ENCODE data around the gene SMPD3.

SMPD3 gene

DNA sequence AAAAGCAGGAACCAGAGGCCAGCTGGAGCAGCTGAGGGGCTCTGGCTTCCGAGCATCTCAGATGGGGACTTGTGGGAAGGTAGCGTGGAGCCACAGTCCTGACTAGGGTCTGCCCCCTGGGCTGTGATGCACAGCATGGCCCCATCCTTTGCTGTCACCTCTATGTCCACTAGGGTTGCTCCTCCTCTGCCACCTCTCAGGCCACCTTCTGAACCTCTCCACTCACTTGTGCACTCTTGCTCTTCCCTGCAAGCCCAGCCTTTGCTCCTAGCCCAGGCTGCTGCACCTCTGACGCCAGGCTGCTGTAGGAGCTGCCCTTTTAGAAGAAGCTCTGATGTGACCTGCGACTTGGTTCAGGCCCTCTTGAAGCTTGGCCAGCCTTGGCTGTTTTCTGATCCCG, 24.3 kb upstream of the SMPD3 start:
- DNase-seq (ENCODE audit: low read depth), result no peak

DNA sequence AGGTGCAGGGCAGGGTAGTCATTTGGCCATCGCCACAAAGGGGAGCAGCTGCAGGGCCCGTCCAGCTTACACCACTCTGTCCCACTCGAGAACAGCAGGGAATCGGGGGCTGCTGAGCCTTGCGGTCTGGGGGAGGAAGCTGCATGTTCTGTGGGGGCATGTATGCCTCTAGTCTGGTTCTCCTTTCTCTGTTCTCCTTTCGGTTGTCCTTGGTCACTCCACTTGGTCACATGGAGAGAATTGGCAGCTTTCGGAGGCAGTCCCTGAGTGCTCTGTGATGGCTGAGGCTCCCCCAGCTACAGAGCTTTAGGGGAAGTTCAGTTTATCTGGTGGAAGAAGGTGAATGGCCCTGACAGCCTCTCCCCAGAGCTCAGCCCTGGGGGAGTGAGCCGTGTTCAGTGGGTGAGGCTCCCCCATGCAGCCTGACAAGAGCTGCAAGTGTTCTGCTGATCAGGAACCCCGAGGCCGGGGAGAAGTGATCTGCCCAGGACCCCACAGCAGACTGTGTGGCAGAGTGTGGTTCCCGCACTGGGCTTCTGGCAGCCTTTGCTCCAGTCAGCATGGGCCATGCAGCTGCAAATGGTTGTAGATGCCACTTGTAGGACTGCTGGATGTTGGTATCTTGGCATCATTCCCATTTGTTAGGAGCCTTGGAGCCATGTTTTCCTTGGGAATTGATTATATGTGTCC, 22.3 kb upstream of the SMPD3 start:
- DNase-seq (ENCODE audit: low read depth), result no peak

DNA sequence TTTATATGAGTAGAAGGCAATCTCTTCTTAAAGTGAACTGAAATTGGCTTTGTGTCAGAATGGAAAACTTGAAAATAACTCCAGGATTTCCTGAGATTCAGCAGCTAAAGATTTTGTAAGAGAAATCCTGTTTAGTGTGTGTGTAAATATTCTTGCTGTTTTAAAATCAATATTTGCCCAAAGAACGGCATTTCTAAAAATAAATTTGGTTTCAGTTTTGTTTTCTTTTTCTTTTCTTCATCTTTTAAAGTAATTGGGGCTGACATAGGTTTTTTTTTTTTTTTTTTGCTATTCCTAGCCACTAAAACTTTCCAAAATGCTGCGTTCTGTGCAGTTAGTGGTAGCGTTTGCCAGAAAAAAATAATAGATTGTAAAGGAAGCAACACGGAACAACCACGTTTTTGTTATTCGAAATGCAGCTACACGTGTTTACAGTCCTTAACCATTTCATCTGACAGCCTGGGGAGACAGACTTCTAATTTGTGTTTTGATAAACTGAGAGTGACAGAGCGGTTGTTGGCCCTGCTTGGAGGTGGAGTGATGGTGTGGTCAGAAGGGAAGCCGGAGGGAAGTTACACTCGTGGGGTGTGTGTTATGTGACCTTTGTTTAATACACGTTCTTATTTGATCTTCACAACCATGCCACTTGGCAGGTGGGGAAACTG, 21.6 kb upstream of the SMPD3 start:
- DNase-seq (ENCODE audit: low read depth), result no peak

- DNase-seq (ENCODE audit: low read depth), result no peak
Observed at GRCh38 chr16:68468842-68469241, 20.5 kb upstream of the SMPD3 start.

- no peak for DNase-seq (ENCODE audit: low read depth)
Observed at GRCh38 chr16:68466174-68466573, 17.9 kb upstream of the SMPD3 start.

DNA sequence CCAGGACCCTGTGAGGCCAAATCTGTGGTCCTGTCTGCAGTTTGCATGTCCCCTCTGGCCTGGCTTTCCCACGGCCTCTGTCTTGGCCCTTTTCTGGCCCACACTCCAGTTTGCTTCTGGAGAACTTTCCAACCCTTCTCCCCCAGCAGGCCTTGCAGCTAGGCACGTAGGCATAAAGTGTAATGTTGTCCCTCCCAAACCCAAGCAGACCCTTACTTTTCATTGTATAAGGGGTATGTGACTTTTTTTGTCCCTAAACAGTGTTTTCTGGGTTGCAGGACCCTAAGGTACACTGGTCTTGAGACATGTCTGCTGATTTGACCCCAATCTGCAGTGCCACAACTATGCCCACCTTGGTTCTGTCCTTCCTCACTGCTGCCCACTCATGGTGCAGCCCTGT, 15.6 kb upstream of the SMPD3 start:
- DNase-seq (ENCODE audit: low read depth), result no peak

- DNase-seq (ENCODE audit: low read depth), result no peak
Observed at GRCh38 chr16:68460067-68460466, 11.8 kb upstream of the SMPD3 start.

DNA sequence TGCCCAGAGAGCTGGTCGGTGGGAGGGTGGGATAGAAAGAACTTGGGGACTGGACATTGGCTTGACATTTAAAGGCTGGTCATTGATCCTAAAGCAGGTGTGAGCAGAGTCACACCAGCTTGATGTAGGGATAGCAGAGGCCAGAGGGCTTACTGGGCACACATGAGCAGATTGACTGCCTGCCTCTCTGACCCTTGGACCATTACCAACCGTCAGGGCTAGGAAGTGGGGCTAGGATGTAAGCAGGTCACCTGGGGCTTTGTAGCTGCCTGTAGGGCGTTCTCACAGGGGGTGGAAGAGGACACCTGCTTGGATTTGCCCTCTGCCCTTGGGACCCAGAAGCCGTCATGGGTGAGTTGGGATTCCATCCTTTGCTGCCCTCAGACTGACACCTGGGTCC, 11.1 kb upstream of the SMPD3 start:
- DNase-seq (ENCODE audit: low read depth), result no peak

GRCh38 chr16:68458551-68458950, 10.2 kb upstream of the SMPD3 start:
- DNase-seq (ENCODE audit: low read depth), result no peak

GRCh38 chr16:68458101-68458500, 9.8 kb upstream of the SMPD3 start:
- no peak for DNase-seq (ENCODE audit: low read depth)

DNA sequence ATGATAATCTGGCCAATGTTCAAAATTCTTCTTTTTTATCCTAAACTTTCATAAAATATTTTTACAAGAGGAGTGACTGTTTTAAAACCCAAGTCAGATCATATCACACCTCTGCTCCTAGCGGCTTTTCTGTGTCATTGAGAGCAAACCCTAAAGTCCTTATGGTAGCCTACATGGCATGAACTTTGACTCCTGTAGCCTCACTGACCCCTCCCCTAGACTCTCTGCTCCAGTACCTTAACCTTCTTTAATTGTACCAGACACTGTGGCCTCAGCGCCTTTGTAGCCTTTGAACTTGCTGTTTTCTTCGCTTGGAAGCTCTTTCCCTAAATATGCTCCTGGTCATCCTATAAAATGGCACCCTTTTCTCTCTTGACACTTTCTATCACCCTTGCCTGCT, 7.3 kb upstream of the SMPD3 start:
- DNase-seq (ENCODE audit: low read depth), result no peak

DNA sequence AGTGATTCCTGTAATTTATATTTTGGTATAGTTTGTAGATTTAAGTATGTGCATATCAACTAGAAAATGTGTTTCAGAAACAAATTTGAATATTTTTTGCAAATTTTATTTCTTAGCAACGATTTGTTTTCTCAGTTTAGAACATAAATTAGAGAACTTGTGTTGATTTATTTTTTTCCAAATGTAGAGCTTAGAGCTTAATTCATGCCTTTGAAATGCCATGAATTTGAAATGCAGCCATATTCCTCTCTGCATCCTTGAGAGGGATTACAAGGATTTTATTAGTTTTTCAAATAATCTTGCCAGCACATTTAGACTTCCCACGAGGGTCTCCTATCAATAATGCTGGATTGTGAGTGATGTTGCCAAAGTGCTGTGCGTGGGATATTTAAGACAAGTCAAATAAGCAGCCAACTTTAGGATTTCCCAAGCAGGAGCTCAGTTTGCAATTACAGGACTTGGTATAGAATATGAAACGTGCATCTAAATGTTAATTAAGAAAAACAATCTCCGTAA, 6.7 kb upstream of the SMPD3 start:
- no peak for DNase-seq (ENCODE audit: low read depth)

GRCh38 chr16:68453816-68454215, 5.5 kb upstream of the SMPD3 start:
- no peak for DNase-seq (ENCODE audit: low read depth)

DNA sequence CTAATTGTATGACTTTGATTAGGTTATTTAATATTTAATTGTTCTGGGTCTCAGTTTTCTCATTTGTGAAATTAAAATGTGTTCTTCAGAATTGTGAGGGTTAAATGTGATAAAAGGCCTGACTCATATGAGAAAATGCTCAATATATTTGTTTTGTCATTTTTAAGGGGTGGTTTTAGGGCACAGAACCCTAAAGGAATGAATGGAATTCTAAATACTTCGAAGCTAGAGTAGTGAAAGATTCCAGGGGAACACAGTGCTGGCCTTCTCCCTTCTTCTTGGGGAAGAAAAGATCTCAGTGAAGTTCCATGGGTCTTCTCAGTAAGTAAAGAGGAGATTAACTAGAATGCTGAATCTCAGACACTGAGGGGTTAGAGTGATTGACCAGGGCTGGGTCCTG, 3.9 kb upstream of the SMPD3 start:
- no peak for DNase-seq (ENCODE audit: low read depth)

DNA sequence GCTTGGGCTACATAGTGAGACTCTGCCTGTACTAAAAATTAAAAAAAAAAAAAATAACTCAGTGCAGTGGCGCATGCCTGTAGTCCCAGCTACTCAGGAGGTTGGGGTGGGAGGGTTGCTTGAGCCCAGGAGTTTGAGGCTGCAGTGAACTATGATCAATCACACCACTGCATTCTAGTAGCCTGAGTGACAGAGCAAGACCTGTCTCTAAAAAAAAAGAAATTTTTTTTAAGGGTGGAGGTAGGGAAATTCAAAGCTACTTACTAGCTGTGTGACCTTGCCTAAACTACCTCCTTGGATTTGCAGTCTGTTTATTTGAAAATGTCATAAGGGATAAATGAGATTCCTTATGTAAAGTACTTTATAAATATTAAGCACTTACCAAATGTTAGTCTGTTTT, 3.4 kb upstream of the SMPD3 start:
- no peak for DNase-seq (ENCODE audit: low read depth)

GRCh38 chr16:68450741-68451255, 2.5 kb upstream of the SMPD3 start:
- DNase-seq (ENCODE audit: low read depth), result no peak

DNA sequence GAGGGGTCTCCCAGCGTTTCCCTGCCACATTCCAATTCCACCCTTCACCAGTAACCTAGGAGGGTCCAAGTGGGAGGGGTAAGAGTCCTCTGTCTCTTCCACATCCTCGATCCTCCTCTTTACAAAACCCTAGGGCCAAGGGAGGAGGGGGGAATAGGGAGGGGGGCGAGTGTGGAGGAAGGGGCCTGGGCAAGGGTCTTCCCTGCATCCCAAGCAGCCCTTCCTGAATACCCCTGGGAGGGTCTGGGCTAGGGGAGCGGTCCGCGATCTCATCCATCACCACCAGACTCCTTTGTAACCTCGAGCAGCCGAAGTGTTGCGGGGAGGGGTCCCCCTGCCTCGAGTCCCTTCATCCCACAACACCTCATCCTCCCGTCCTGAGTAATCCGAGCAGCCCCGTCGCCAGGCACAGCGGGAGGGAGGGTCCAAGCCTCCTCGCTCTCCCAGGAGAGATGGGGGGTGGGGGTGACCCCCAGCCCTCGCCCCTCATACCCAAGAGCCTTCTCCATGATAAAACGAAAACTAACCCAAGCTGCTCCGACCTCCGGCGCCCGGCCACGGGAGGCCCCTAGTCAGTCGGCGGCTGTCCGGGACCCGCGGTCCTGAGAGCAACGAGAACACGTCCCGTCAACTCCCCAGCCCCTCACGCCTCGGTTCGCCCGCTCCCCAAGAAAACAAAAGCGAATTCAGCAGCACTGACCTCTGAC, 502 bp downstream of the SMPD3 start:
- no peak for DNase-seq (ENCODE audit: low read depth)

- DNase-seq (ENCODE audit: low read depth), result no peak
Observed at GRCh38 chr16:68446681-68447652, 1.3 kb downstream of the SMPD3 start.

- no peak for DNase-seq (ENCODE audit: low read depth)
Observed at GRCh38 chr16:68445458-68445857, 2.9 kb downstream of the SMPD3 start.

DNA sequence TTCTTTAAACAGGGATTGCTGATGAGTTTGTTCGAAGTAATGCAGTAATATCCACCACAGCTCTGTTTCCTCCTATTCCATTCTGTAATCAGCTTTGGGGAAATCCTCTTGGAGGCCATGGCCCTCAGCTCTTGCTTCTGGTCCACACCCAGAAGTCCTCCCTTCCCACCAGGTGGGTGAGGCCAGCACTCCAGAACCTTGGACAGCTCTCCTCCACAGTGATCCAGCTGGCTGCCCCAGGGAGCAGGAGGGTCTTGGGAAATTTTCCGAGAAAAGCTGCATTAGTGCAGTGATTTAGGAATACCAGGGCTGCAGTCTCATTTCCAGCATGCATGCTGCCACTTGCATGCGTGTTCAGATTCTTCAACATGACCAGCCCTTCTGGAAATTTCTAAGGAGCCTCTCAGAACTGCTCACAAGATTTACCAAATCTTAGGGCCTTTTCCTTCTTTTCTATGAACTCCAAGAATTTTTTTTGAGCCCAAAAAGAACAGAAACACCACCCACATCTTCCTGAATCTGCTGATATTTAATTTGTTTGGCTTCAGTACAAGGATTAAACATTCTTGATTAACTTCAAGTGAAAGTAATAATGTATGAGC, 4.2 kb downstream of the SMPD3 start:
- DNase-seq (ENCODE audit: low read depth), result no peak

- no peak for DNase-seq (ENCODE audit: low read depth)
Observed at GRCh38 chr16:68436581-68436980, 11.7 kb downstream of the SMPD3 start.

All from stimulated activated CD8-positive, alpha-beta memory T cell treated with anti-CD3 and anti-CD28 coated beads, Interleukin-12 subunit alpha, Interleukin-12 subunit beta, amount 100 ng/mL, for 4 hours (primary cell).